GM18507 (cell line): ENCODE results near the gene PTPRN2.

Experiments used
- DNase-seq: peaks from one replicate; pipeline ENCODE4 v3.0.0; 2011; ENCODE audit warnings: low read depth; ENCODE audit not compliant: insufficient read length; ENCODE audit errors: extremely low spot score
- FAIRE-seq: peaks from 2 replicates; lab custom pipeline; 2011; peaks lifted over from hg19 to GRCh38; lab: Jason Lieb, UNC

The PTPRN2 gene

DNA sequence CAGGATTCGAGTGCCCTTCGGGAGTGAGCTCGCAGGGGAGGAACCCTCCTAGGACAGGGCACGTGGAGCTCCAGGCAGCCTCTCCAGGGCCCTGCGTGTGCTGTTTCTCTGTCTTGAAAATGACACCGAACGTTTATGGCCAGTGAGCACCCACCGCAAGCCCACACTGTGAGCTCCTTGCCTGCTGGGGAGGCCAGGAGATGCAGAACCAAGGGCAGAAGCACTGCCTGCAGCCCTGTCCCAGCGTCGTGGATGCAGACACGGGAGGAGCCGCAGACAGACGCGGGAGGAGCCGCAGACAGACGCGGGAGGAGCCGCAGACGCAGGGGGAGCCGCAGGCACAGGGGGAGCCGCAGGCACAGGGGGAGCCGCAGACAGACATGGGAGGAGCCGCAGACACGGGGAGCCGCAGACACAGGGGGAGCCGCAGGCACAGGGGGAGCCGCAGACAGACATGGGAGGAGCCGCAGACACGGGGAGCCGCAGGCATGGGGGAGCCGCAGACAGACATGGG is 314.4 kb downstream of the PTPRN2 start:
- FAIRE-seq: no peak
- no peak for DNase-seq

DNA sequence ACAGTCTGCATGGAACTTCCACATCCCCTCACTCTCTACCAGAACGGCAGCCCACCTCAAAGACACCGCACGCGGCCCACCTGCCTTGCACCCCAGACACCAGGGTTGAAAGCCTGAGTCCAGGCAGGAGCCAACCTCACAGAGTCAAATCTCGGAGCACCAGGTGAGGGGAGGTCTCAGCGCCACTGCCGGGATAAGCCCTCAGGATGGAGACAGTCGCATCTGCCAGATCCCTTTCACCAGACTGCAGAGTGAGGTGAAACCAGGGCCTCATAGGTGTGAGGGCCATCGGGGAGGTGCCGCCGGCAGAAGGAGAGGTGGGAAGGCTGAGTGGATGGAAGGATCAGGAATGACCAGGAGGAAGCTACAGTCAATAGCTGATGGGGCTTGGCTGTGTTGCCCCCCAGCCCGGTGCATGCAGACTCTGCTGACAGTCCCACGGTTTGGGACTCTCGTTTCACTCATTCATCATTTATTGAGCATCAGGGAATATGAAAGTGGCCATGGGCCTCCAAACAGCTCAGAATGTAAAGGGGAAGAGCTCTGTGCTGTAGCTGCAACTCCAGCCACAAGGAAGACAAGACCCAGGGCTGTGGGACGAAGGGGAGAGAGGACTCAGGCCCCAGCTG is 315.0 kb downstream of the PTPRN2 start:
- DNase-seq (no peak), FAIRE-seq (no peak)

DNA sequence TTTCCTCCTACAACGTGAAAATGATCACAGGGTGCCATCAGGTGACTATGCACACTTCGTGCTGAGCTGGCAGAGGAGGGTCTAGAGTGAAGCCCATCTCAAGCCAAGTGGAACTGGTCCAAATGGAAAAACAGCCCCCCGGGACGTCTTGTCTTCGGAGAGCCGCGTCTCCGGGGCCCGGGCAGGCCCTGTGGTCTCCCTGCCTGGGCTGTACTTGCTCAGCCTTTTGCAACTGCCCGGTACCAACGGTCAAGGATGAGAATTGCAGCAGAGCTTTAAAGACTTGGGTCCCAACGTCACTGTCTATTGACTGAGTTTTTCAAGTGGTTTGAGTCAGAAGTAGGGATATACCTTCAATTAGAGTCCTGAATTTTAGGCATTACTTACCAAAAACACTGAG is 315.5 kb downstream of the PTPRN2 start:
- no peak for FAIRE-seq

DNA sequence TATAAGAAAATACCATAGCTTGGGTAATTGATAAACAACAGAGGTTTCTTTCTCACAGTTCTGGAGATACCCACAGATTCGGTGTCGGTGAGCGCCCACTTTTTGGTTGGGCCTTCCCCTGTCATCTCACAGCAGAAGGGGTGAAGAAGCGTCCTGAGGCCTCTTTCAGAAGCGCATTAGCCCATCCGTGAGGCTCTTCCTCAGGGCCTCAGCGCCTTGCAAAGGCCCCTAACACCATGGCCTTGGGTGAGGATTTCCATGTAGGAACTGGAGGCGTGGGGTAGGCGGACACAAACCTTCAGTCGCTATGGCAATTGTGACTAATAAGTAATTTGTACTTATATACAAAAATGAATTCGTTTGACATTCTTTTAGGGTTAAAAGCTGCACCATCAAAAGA is 316.0 kb downstream of the PTPRN2 start:
- DNase-seq (no peak), FAIRE-seq (no peak)

More for the DNA sequence above, 315.5 kb downstream of the PTPRN2 start:
- no peak for DNase-seq

DNA sequence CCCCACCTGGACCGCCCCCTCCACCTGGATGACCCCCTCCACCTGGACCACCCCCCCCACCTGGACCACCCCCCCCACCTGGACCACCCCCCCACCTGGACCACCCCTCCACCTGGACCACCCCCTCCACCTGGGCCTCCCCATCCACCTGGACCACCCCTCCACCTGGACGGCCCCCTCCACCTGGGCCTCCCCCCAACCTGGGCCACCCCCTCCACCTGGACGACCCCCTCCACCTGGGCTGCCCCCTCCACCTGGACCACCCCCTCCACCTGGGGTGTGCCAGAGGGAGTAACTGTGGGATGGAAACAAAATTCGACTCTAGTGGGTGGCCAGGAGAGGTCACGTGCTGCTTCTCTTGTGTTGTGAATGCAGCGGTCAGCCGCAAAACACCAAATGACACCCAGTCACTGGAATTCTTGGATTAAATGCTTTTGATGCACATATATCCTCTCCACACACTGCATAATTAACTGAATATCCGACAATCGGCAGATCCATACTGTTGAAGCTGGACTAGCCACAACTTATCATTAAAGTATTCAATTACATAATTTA is 316.7 kb downstream of the PTPRN2 start:
- DNase-seq: no peak
- no peak for FAIRE-seq

DNA sequence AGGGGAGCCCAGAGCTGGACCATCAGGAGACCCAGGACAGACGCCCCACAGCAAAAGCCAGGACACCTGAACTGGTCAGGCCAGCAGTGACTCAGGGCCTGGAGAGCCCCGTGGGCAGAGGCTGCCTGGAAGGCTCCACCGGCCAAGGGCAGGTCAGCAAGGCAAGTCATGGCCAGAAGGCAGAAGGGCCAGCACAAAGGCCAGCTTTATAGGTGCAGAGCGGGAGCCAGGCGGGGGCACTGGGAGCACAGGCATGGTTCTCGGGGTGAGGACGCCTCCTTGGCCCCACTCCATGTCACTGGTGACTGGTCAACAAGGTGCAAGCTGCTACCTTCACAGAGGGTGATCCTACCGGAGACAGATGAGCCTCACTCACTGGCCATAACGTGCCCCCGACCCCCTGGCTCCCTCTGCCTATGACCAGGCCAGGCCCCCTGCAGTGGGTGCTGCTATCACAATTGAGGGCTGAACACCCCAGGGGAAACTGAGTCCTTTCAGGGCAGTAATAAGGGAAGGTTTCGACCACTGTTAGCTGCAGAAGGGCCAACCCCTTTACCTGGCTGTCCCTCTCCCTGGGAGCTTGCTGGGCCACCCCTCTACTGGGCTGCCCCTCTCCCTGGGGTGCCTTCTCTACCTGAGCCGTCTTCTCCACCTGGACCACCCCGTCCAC is 317.4 kb downstream of the PTPRN2 start:
- DNase-seq (no peak), FAIRE-seq (no peak)

DNA sequence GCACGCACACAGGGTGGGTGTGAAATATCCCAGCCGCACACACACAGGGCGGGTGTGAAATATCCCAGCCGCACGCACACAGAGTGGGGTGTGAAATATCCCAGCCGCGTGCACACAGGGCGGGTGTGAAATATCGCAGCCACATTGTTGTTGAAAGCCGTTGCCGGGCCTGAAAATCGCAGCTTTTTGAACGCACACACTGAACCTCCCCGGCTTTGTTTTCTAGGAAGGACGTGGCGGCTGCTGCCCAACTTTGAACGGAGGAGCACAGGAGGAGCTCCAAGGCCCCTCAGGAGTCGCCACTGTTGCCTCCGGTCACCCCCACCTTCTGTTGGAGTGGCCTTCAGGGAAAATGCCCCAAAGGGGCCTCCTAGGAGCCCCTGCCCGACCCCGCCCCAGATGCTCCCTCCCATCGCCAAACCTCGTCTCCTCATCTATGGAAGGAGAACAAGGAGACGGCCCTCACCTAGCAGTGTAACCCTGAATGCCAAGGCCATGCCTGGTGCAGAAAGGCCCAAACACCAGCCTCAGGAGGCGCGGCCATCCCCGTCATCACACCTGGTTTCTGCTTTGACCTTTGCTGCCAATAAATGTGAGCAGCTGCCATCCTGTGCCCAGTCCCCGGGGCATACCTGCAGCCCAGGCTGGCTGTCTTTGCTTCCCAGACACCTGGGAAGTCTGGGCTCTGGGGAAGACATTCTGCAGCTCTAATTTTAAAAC is 318.6 kb downstream of the PTPRN2 start:
- FAIRE-seq (no peak), DNase-seq (no peak)

DNA sequence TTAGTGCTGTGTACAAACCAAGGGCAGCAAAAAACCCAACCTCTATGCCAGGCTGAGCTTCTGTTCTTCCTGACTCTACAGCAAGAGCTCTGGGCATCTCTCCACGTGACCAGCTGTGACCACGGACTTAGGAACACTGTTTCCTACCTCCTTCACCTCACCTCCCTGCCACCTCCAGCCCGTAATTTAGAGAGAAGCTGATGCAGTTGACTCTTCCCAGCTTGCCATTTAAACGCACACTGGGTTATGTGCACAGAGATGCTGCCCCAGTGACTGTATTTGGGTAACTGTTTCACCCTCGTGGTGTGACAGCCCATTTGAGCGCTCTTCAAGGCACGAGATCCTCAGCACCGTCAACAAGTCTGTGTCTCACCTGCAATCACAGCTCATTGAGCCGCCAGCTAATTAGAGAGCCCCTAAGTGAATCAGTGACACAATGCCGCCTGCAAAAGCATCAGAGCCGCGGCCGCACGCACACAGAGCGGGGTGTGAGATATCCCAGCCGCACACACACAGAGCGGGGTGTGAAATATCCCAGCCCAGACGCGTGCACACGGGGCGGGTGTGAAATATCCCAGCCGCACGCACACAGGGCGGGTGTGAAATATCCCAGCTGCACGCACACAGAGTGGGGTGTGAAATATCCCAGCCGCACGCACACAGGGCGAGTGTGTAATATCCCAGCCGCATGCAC is 319.7 kb downstream of the PTPRN2 start:
- DNase-seq (no peak), FAIRE-seq (no peak)

DNA sequence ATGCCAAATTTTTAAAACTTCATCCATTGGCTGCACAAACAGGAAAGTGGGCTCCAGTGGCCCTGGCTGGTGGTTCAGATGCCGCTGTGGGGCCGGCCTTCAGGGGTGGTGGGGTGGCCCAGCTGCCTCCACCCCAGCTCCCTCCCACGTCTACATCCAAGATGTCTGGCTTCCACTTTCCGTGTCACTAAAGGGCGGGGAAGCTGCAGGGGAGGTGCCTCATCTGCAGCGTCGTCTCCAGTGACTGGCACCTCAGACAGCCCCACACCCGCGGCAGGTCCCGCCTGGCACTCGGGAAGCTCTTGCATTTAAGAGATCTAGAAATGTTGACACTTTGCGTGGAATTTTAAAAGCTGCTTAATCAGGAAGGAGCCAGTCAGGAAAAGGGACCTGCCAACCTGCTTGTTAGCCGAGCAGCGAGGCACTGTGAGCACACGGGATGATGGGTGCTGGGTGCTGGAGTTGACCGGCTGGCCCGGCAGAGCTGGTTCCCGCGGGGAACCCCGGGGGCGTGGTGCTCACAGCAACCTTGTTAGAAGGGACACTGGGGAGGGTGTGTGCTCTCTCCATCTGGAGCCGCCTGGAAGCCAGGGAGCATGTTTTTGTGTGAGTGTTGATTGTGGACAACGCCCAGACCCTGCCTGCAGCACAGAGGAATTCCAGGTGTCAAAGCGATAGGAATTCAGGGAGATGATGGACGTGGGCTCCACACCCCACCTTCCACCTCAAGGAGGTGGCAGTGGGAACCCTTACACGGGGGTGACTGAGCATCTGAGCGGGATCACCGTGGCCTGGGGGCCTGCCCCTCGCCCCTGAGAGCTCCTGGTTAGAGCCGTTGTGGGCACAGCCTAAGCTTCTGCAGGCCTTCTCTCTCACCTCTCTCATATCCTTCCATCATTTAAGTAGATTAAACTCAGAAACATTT is 320.5 kb downstream of the PTPRN2 start:
- FAIRE-seq: no peak
- DNase-seq: no peak

DNA sequence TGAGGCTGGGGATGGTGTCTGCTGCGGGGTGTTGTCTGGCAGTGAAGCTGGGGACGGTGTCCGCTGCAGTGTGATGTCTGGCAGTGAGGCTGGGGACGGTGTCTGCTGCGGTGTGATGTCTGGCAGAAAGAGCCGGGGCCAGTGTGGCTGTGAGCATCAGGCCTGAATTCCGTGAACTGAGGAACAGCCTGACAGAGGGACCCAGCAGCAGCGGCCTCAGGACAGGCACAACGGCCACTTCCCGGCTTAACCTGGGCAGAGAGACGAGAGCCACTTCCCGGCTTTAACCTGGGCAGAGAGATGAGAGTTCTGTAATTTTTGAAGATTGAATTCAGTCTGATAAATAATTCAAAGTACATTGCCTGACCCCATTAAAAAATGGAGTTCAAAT is 321.2 kb downstream of the PTPRN2 start:
- FAIRE-seq (no peak), DNase-seq (no peak)

DNA sequence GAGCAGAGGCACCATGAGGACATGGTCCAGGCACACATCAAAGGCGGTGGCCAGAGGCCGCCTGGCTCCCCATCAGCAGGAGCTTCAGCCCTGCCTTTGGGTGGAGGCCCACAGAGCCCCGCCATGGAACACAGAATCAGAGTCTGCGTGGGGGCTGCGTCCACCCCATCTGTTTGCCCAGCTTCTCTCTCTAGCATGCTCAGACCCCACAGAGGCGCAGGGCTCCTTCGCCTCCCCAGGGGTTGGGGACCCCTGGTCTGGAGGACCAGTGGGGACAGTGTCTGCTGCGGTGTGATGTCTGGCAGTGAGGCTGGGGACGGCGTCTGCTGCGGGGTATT is 321.9 kb downstream of the PTPRN2 start:
- FAIRE-seq (no peak), DNase-seq (no peak)

DNA sequence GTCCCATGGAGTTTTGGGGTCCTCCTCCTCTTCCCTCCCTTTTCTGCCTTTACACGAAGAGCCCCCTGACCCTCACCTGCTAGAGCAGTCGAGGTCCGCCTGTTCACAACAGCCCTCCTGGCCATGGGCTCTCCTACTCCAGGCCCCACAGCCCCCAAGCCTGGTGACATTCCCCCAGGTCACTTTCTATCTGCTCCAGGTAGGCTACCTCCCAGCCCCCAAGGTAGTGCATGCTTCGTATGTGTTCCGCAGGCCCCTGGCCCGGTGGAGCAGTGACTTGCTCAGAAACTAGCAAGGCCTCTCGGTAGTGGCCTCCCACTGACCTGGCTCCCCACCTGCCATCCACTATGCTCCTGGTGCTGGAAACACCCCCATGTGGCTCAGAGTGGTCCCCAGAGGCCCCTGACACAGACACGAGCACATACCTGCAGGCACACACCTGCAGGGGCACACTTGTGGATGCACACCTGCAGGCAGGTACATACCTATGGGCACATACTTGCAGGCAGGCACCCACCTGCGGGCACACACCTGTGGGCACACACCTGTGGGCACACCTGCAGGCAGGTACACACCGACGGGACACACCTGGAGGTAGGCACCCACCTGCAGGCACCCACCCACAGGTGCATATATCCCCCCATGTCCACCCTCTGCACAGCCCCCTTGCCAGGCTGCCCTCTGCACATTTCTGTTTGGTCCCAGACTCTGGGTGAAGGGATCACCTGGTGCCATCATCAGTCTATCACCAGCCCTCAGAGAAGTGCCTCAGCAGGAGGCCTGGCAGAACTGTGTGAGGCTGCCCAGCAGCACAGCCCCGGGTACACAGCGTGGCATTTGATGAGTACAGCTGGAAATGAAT is 322.5 kb downstream of the PTPRN2 start:
- FAIRE-seq (no peak), DNase-seq (no peak)

DNA sequence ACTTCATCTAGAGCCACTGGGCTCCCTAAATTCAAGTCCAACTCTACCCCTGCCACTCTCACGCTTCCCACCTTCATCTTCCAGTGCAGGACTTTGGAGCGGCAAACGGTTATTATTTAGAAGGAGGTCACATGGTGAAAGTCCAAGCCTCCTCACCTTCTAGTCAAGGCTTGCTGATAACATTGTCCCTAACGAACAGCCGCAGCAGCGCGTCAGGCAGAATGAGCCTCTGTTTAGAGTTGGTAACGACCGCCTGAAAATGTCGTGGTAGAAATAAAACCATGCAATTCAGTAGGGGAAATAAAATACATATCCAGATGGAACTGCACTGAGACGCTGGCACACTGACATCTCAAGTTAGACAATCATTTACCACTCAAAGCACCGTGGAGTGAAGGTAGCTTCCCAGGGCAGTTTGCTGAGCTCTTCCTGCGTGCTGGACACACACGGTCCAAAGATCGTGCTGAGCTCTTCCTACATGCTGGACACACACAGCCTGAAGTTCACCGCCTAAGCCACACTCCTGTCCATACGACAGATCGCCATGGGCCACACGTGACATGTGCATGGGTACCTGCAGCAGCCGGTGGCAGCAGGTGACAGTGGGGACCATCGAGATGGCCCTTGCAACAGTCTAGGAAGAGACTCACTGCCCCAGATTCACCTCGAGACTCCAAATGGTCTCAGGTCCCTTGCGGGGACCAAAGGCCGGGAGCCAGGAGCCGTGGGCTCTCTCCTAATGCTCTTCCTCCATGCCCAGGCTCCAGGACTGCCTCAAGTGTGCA is 323.5 kb downstream of the PTPRN2 start:
- FAIRE-seq (no peak), DNase-seq (no peak)

DNA sequence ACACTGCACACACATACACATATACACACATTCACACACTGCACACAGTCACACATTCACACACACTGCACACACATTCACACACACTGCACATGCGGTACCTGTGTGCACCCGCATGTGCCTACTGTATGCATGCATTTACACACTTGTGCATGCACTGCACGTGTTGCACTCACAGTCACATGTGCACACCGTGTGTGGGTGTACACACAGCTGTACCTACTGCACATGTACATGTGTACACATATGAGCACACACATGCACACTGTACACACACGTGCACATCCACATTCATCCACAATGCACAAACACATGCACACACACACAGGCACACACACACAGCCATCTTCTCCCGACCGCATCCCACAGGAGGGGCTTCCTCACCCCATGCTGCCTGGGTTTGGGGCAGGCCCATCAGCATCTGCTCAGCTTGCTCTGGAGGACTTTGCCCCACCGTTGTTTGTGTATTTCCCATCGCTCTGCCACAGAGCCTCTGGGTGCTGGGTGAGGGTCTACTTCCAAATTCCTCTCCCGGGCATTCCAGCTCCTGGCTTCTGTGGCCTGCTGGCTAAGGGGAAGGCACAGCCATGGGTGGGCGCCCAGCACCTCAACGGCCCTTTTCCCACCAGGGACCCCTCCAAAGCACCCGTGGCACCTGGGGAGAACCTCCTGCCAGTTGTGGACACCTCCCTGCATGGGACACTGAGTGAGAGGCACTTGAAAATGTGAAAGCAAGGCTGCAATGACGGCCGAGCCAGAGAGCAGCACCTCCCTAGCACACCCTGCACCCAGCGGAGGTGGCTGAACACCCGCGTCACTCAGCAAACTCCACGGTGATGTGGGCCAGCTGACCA is 324.3 kb downstream of the PTPRN2 start:
- DNase-seq (no peak), FAIRE-seq (no peak)

DNA sequence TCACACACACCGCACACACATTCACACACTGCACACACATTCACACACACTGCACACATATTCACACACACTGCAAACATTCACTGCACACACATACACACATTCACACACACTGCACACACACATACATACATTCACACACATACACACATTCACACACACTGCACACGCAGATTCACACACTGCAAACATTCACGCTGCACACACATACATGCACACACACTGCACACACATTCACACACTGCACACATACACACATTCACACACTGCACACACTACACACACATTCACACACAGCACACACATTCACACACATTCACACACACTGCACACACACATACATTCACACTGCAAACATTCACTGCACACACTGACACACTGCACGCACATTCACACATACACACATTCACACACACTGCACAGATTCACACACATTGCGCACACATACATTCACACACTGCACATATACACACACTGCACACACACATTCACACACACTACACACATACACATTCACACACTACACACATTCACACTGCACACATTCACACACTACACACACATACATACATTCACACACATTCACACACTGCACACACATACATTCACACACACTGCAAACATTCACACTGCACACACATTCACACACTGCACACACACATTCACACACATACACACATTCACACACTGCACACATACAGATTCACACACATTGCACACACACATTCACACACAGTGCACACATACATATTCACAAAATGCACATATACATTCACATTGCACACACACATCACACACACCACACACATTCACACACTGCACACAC is 325.1 kb downstream of the PTPRN2 start:
- FAIRE-seq (no peak), DNase-seq (no peak)
